CD8-positive, alpha-beta memory T cell (primary cell): Measurements from ENCODE around the gene LAD1. TPM values are rescaled to one million over a fixed set of nuclear protein-coding genes. Genes with fewer than 3 reads are reported as not detected.

Experiments
- CTCF ChIA-PET: fragments of 350-600 bp; sonication (Branson Sonifier 250); formaldehyde crosslinking; loops from one replicate; lab custom pipeline; 2021; ENCODE audit warnings: antibody characterized with exemption; lab: Charles Lee
- POLR2A ChIA-PET: fragments of 350-600 bp; sonication (Branson Sonifier 250); formaldehyde crosslinking; loops from one replicate; lab custom pipeline; 2021; ENCODE audit warnings: antibody characterized with exemption; lab: Charles Lee
- DNase-seq, 5 donors: peaks; one replicate each; pipeline versions ENCODE4 v3.0.0 to v3.0.0-alpha.2; 2020 to 2022; ENCODE audit warnings: mixed read lengths in 1 of 5
- H3K27ac ChIP-seq: one replicate; pipeline ENCODE4 v1.7.0; 2013; ENCODE audit warnings: low read depth, mild to moderate bottlenecking, low read length, moderate library complexity
- H3K27me3 ChIP-seq: 2 replicates; pipeline ENCODE4 v1.7.0; 2013; ENCODE audit warnings: low read length, mild to moderate bottlenecking; ENCODE audit not compliant: insufficient read depth, poor library complexity, severe bottlenecking
- H3K36me3 ChIP-seq: 2 replicates; pipeline ENCODE4 v1.7.0; 2013; ENCODE audit warnings: mild to moderate bottlenecking, low read length, moderate library complexity; ENCODE audit not compliant: insufficient read depth
- H3K4me1 ChIP-seq: 2 replicates; pipeline ENCODE4 v1.7.0; 2013; ENCODE audit warnings: mild to moderate bottlenecking, low read length, moderate library complexity; ENCODE audit not compliant: insufficient read depth
- H3K4me3 ChIP-seq: 2 replicates; pipeline ENCODE4 v1.7.0; 2013; ENCODE audit warnings: mild to moderate bottlenecking, low read length
- H3K9me3 ChIP-seq: 2 replicates; pipeline ENCODE4 v1.7.0; 2013; ENCODE audit warnings: mild to moderate bottlenecking, low read length
- H3K27ac Mint-ChIP-seq, 8 donors: one replicate each; pipeline ENCODE4 v1.8.0; 2020 to 2021; ENCODE audit warnings: mixed read lengths in 8 of 8, mild to moderate bottlenecking in 6 of 8, inconsistent platforms in 3 of 8, moderate library complexity in 3 of 8
- H3K27me3 Mint-ChIP-seq, 2 donors: one replicate each; pipeline ENCODE4 v1.8.0; 2020 to 2021; ENCODE audit warnings: mixed read lengths in 2 of 2, mild to moderate bottlenecking in 1 of 2, moderate library complexity in 1 of 2
- H3K36me3 Mint-ChIP-seq, 3 donors: one replicate each; pipeline ENCODE4 v1.8.0; 2020 to 2021; ENCODE audit warnings: mixed read lengths in 3 of 3, inconsistent platforms in 1 of 3, mild to moderate bottlenecking in 1 of 3
- H3K4me1 Mint-ChIP-seq, 3 donors: one replicate each; pipeline ENCODE4 v1.8.0; 2020 to 2021; ENCODE audit warnings: mixed read lengths in 3 of 3, inconsistent platforms in 1 of 3, mild to moderate bottlenecking in 1 of 3
- H3K4me3 Mint-ChIP-seq, 7 donors: one replicate each; pipeline ENCODE4 v1.8.0; 2020 to 2021; ENCODE audit warnings: mixed read lengths in 7 of 7, mild to moderate bottlenecking in 6 of 7, moderate library complexity in 4 of 7, inconsistent platforms in 2 of 7
- H3K9me3 Mint-ChIP-seq, 5 donors: one replicate each; pipeline ENCODE4 v1.8.0; 2020 to 2022; ENCODE audit warnings: mixed read lengths in 5 of 5, mild to moderate bottlenecking in 3 of 5, moderate library complexity in 2 of 5, inconsistent platforms in 1 of 5
- polyA plus RNA-seq: library from polyadenylated mRNA; unstranded; fragments of 300-500 nt; fragmentation: Illumina TruSeq; gene quantifications from one replicate; pipeline ENCODE4 v1.2.3, GENCODE V29; 2021
- total RNA-seq, 2 experiments: library from RNA; stranded (reverse); gene quantifications; one replicate each; pipeline ENCODE4 v1.2.3, GENCODE V29; 2021

Gene LAD1
- total and polyA plus RNA-seq, 3 experiments from 2014 or later: not detected

- Histone ChIP-seq H3K4me3 (no peak overlapping the region), H3K4me1 (no peaks in the 10 kb centered on the region), H3K27ac (no peak overlapping the region), H3K27me3 (no peaks in the 10 kb centered on the region), H3K9me3 (no peaks in the 10 kb centered on the region), H3K36me3 (no peaks in the 10 kb centered on the region)
- Mint-ChIP-seq H3K27me3 (peaks cover 23 to 47% of the 10 kb centered on the region in 2 donors), H3K4me1 (peaks cover 4 to 6% (median 6%) of the 10 kb centered on the region in 3 donors), H3K27ac (no peak overlapping the region), H3K36me3 (no peaks in the 10 kb centered on the region), H3K9me3 (peaks cover 0 to 2% (median 0%) of the 10 kb centered on the region in 5 donors), H3K4me3 (no peak overlapping the region)
- no peak for DNase-seq
- ChIA-PET CTCF (interaction anchor here (2.2 kb wide), 1 partner anchor 80 kb away, joined by 8 read pairs; no protein-coding TSS in a partner anchor), POLR2A (no interaction called here)
Observed at GRCh38 chr1:201433609-201434008, 34.5 kb upstream of the LAD1 start.

GRCh38 chr1:201430776-201431175 is 31.7 kb upstream of the LAD1 start:
- no peaks in the 10 kb centered on the region for H3K36me3 Mint-ChIP-seq
- peaks cover 0 to 1% (median 0%) of the 10 kb centered on the region in 5 donors for H3K9me3 Mint-ChIP-seq
- peaks cover 12 to 24% of the 10 kb centered on the region in 2 donors for H3K27me3 Mint-ChIP-seq
- Histone ChIP-seq H3K4me1 (no peaks in the 10 kb centered on the region), H3K27ac (no peak overlapping the region), H3K9me3 (no peaks in the 10 kb centered on the region), H3K36me3 (no peaks in the 10 kb centered on the region), H3K4me3 (no peak overlapping the region), H3K27me3 (no peaks in the 10 kb centered on the region)
- H3K27ac Mint-ChIP-seq: peak overlapping the region in 1 of 8 donors; percentile 47
- ChIA-PET CTCF (no interaction called here), POLR2A (no interaction called here)
- peaks cover 1 to 13% (median 3%) of the 10 kb centered on the region in 3 donors for H3K4me1 Mint-ChIP-seq
- no peak overlapping the region for H3K4me3 Mint-ChIP-seq
- DNase-seq: no peak

- DNase-seq: no peak
- H3K4me3 Mint-ChIP-seq: no peak overlapping the region
- H3K36me3 ChIP-seq: no peaks in the 10 kb centered on the region
- no peak overlapping the region for H3K27ac ChIP-seq
- H3K27ac Mint-ChIP-seq: no peak overlapping the region
- H3K4me1 Mint-ChIP-seq: peaks cover 0 to 11% (median 0%) of the 10 kb centered on the region in 3 donors
- no peaks in the 10 kb centered on the region for H3K4me1 ChIP-seq
- no peaks in the 10 kb centered on the region for H3K36me3 Mint-ChIP-seq
- H3K4me3 ChIP-seq: no peak overlapping the region
- no peaks in the 10 kb centered on the region for H3K9me3 ChIP-seq
- H3K27me3 ChIP-seq: no peaks in the 10 kb centered on the region
- no peaks in the 10 kb centered on the region for H3K9me3 Mint-ChIP-seq
- ChIA-PET CTCF (no interaction called here), POLR2A (no interaction called here)
- H3K27me3 Mint-ChIP-seq: peaks cover 10 to 24% of the 10 kb centered on the region in 2 donors
Observed at GRCh38 chr1:201429736-201430501, 30.8 kb upstream of the LAD1 start.

DNA sequence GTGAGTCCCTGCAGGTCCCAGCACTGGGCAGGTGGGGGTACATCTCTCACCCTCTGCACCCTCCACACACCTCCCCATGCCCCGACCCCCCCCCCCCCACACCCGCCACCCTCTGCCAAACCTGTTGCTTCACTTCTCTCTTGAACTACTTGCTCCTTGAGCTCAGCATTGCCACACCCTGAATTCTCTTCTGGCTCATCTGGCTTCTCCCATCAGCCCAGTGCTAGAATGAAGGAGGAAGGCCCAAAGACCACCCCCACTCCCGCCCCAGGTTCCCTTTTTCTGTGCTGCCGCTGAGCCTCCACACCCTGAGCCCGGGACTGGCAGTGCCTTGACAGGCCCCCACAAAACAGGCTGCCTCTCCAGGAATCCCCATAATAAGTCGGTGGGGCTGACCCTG is 28.8 kb upstream of the LAD1 start:
- Mint-ChIP-seq H3K4me1 (peaks cover 0 to 11% (median 0%) of the 10 kb centered on the region in 3 donors), H3K27me3 (peaks cover 11 to 17% of the 10 kb centered on the region in 2 donors), H3K9me3 (no peaks in the 10 kb centered on the region), H3K27ac (no peak overlapping the region), H3K4me3 (no peak overlapping the region), H3K36me3 (no peaks in the 10 kb centered on the region)
- no peak for DNase-seq
- H3K4me1 ChIP-seq: no peaks in the 10 kb centered on the region
- H3K4me3 ChIP-seq: no peak overlapping the region
- H3K9me3 ChIP-seq: no peaks in the 10 kb centered on the region
- H3K36me3 ChIP-seq: no peaks in the 10 kb centered on the region
- ChIA-PET CTCF (no interaction called here), POLR2A (no interaction called here)
- H3K27me3 ChIP-seq: no peaks in the 10 kb centered on the region
- H3K27ac ChIP-seq: no peak overlapping the region

GRCh38 chr1:201426479-201427310 is 27.6 kb upstream of the LAD1 start:
- ChIA-PET CTCF (interaction anchor here (1.1 kb wide), 1 partner anchor 9 kb away, joined by 4 read pairs; no protein-coding TSS in a partner anchor), POLR2A (no interaction called here)
- peaks cover 16 to 17% of the 10 kb centered on the region in 2 donors for H3K27me3 Mint-ChIP-seq
- Histone ChIP-seq H3K4me1 (no peaks in the 10 kb centered on the region), H3K9me3 (no peaks in the 10 kb centered on the region), H3K27me3 (no peaks in the 10 kb centered on the region), H3K27ac (no peak overlapping the region), H3K4me3 (no peak overlapping the region), H3K36me3 (no peaks in the 10 kb centered on the region)
- no peak overlapping the region for H3K27ac Mint-ChIP-seq
- H3K4me3 Mint-ChIP-seq: no peak overlapping the region
- no peak for DNase-seq
- H3K4me1 Mint-ChIP-seq: peaks cover 0 to 11% (median 0%) of the 10 kb centered on the region in 3 donors
- no peaks in the 10 kb centered on the region for H3K9me3 Mint-ChIP-seq
- H3K36me3 Mint-ChIP-seq: no peaks in the 10 kb centered on the region

GRCh38 chr1:201424146-201424545 is 25.0 kb upstream of the LAD1 start:
- Mint-ChIP-seq H3K27ac (no peak overlapping the region), H3K9me3 (no peaks in the 10 kb centered on the region), H3K4me3 (no peak overlapping the region), H3K4me1 (peaks cover 0 to 11% (median 0%) of the 10 kb centered on the region in 3 donors), H3K27me3 (peaks cover 0 to 8% of the 10 kb centered on the region in 2 donors), H3K36me3 (no peaks in the 10 kb centered on the region)
- Histone ChIP-seq H3K27ac (no peak overlapping the region), H3K9me3 (no peaks in the 10 kb centered on the region), H3K4me3 (no peak overlapping the region), H3K36me3 (no peaks in the 10 kb centered on the region), H3K27me3 (no peaks in the 10 kb centered on the region), H3K4me1 (no peaks in the 10 kb centered on the region)
- CTCF ChIA-PET: no interaction called here
- POLR2A ChIA-PET: no interaction called here
- no peak for DNase-seq

GRCh38 chr1:201423655-201424054 is 24.5 kb upstream of the LAD1 start:
- Histone ChIP-seq H3K4me3 (no peak overlapping the region), H3K27ac (no peak overlapping the region), H3K27me3 (no peaks in the 10 kb centered on the region), H3K9me3 (no peaks in the 10 kb centered on the region), H3K4me1 (no peaks in the 10 kb centered on the region), H3K36me3 (no peaks in the 10 kb centered on the region)
- ChIA-PET CTCF (no interaction called here), POLR2A (no interaction called here)
- Mint-ChIP-seq H3K4me1 (peaks cover 0 to 11% (median 0%) of the 10 kb centered on the region in 3 donors), H3K27ac (peak overlapping the region in 2 of 8 donors; percentile 37 to 43), H3K9me3 (no peaks in the 10 kb centered on the region), H3K27me3 (peaks cover 0 to 8% of the 10 kb centered on the region in 2 donors), H3K4me3 (no peak overlapping the region), H3K36me3 (no peaks in the 10 kb centered on the region)
- DNase-seq: no peak
